ENCODE data around the gene KIF1A. TPM values are rescaled to one million over a fixed set of nuclear protein-coding genes. Genes with fewer than 3 reads are reported as not detected.
A peak's percentile ranks its signal among the peaks of the same experiment; 100 is the strongest.

The KIF1A gene
- total and polyA plus RNA-seq, 8 donors: 32.4 to 76.0 (median 62.1) TPM

DNA sequence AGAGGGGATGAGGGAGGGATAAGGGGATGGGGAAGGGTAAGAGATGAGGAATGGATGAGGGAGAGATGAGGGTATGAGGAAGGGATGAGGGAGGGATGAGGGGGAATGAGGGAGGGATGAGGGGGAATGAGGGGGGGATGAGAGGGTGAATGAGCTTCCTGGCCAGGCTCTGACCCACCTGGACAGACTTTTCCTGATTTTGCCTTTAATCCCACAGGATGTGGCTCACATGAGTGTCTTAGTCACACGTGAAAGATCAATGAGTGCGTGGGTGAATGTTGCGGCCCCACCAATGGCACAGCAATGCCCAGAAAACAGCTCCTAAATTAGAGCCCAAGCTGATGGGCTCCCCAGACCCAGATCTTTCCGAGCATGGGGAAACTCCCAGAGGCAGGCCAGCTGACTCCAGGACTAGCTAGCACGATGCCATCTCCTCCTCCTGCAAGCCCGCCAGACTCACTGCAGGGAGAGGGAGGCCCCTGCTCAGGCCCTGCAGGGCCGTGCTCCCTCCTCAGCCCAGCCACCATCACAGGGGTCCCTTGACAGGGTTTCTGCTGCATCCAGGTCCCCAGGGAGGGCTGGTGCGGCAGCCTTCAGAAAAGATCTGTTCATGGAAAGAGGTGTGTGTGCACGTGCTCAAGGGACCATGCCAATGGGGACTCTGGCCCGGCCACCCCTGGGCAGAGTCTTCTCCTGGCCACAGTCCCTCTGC, 87.0 kb downstream of the KIF1A start:
- Histone ChIP-seq H3K4me3 (no peak overlapping the region), H3K9me3 (no peaks in the 10 kb centered on the region), H3K27ac (no peak overlapping the region), H3K4me1 (no peaks in the 10 kb centered on the region), H3K27me3 (no peaks in the 10 kb centered on the region), H3K36me3 (peaks cover 0 to 4% (median 0%) of the 10 kb centered on the region in 3 donors)
- TF ChIP-seq, protein P1, sequence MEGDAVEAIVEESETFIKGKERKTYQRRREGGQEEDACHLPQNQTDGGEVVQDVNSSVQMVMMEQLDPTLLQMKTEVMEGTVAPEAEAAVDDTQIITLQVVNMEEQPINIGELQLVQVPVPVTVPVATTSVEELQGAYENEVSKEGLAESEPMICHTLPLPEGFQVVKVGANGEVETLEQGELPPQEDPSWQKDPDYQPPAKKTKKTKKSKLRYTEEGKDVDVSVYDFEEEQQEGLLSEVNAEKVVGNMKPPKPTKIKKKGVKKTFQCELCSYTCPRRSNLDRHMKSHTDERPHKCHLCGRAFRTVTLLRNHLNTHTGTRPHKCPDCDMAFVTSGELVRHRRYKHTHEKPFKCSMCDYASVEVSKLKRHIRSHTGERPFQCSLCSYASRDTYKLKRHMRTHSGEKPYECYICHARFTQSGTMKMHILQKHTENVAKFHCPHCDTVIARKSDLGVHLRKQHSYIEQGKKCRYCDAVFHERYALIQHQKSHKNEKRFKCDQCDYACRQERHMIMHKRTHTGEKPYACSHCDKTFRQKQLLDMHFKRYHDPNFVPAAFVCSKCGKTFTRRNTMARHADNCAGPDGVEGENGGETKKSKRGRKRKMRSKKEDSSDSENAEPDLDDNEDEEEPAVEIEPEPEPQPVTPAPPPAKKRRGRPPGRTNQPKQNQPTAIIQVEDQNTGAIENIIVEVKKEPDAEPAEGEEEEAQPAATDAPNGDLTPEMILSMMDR (IDR thresholded peaks at IDR 0.05): no peak
- 82 to 83% methylated on average over 10 of the region's 10 CpGs for WGBS, 2 donors
- ATAC-seq: no peak
- DNase-seq: no peak
- intact Hi-C loops (cut with DNase I): no loop called here
- FAIRE-seq: no peak

DNA sequence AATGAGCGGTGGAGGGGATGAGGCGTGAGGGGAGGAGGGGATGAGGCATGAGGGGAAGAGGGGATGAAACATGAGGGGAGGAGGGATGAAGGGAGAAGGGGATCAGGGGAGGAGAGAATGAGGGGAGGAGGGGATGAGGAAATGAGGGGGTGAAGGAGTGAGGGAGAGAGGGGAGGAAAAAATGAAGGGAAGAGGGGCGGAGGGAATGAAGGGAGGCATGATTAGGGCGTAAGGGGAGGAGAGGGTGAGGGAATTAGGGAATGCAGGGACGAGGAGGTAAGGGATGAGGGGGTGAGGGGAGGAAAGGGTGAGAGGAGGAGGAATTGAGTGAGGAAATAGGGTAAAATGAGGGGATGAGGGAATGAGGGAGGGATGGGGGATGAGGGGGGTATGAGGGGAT, 87.8 kb downstream of the KIF1A start:
- H3K27ac ChIP-seq: no peak overlapping the region
- 85 to 95% methylated on average over 5 of the region's 5 CpGs for WGBS, 2 donors
- ATAC-seq (no peak), FAIRE-seq (no peak), DNase-seq (no peak)
- TF ChIP-seq, protein P1 (IDR thresholded peaks at IDR 0.05): no peak
- no peaks in the 10 kb centered on the region for H3K4me1 ChIP-seq
- H3K9me3 ChIP-seq: no peaks in the 10 kb centered on the region
- no peak overlapping the region for H3K4me3 ChIP-seq
- no peaks in the 10 kb centered on the region for H3K27me3 ChIP-seq
- H3K36me3 ChIP-seq: peaks cover 0 to 4% (median 0%) of the 10 kb centered on the region in 3 donors
- intact Hi-C loops (cut with DNase I): no loop called here

DNA sequence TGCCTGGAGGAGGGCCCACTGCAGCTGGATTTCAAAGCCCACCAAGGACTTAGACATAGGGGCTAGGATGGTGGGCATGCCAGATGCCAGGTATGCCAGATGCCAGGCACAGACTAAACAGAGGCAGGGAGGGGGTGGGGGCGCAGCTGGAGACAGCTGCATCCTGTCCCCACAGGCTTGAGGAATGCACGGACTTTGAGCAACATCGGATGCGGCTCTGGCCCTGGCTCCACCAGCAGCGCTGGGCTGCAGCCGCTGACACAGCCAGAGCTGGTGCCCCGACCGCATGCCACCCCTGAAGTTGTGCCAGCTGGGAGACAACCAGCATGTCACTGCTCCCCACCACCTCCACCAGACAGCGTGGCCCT, 88.9 kb downstream of the KIF1A start:
- ATAC-seq (no peak), DNase-seq (no peak), FAIRE-seq (no peak)
- H3K27ac ChIP-seq: no peak overlapping the region
- no peaks in the 10 kb centered on the region for H3K27me3 ChIP-seq
- no peaks in the 10 kb centered on the region for H3K9me3 ChIP-seq
- intact Hi-C loops (cut with DNase I): no loop called here
- TF ChIP-seq, protein P1 (IDR thresholded peaks at IDR 0.05): no peak
- WGBS, 2 donors: 75 to 76% methylated on average over 9 of the region's 9 CpGs
- no peaks in the 10 kb centered on the region for H3K4me1 ChIP-seq
- H3K36me3 ChIP-seq: peaks cover 0 to 5% (median 0%) of the 10 kb centered on the region in 3 donors
- no peak overlapping the region for H3K4me3 ChIP-seq

DNA sequence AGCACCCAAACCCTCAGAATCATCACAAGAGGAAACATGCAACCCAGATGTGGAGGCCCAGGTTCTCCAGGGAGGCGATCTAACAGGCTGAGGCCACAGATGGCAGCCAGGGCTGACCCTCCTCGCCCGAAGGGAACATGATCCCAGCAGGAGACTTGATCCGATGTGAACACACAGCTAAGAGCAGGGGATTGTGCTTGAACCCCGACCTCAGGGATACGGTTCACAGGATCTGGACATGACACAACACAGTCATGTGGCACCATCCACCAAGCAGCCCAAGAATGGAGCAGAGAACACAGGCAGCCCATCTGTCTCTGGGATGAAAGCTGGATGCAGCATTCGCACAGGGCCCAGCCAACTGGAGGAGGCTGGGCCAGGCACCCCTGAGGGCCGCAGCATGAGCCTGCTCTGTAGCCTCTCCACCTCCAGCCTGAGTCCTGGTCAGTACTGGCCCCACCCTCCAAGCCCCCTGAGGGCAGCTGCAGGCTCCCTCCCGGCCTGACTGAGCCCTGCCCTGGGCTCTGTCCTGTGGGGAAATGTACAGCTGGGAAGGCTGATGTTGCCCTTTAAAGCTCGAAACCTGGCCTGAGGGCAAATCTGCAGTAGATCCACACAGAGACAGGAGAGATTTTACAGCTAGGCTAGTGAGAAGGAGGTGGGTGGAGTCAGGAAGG, 89.4 kb downstream of the KIF1A start:
- DNase-seq (peak in 1 of 6 donors; percentile 24), ATAC-seq (no peak), FAIRE-seq (no peak)
- no peaks in the 10 kb centered on the region for H3K27me3 ChIP-seq
- H3K4me1 ChIP-seq: no peaks in the 10 kb centered on the region
- no peak overlapping the region for H3K27ac ChIP-seq
- WGBS, 2 donors: 84 to 92% methylated on average over 10 of the region's 10 CpGs
- no peak overlapping the region for H3K4me3 ChIP-seq
- peaks cover 0 to 7% (median 0%) of the 10 kb centered on the region in 3 donors for H3K36me3 ChIP-seq
- intact Hi-C loops (cut with DNase I): no loop called here
- no peaks in the 10 kb centered on the region for H3K9me3 ChIP-seq
- TF ChIP-seq, protein P1 (IDR thresholded peaks at IDR 0.05): no peak

DNA sequence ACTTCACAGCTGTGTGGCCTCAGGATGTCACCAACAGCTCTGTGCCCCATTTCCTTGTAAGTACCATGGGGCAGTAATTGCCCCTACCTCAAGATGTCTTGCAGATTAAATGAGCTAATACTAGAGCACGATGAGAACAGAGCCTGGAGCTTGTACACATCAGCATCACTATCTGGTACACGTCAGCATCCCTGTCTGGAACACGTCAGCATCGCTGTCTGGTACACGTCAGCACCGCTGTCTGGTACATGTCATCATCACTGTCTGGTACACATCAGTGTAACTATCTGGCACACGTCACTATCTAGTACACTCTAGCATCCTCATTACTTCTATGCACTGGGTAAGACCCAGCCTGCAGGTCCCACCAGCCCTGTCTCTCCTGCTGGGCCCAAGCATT, 91.2 kb downstream of the KIF1A start:
- H3K4me1 ChIP-seq: no peaks in the 10 kb centered on the region
- H3K4me3 ChIP-seq: no peak overlapping the region
- H3K9me3 ChIP-seq: no peaks in the 10 kb centered on the region
- H3K36me3 ChIP-seq: peaks cover 0 to 7% (median 0%) of the 10 kb centered on the region in 3 donors
- no peak for DNase-seq
- TF ChIP-seq, protein P1 (IDR thresholded peaks at IDR 0.05): no peak
- H3K27me3 ChIP-seq: no peaks in the 10 kb centered on the region
- intact Hi-C loops (cut with DNase I): no loop called here
- no peak for FAIRE-seq
- no peak for ATAC-seq
- 78 to 80% methylated on average over 7 of the region's 7 CpGs for WGBS, 2 donors
- no peak overlapping the region for H3K27ac ChIP-seq
